Naive B cell (primary cell): ENCODE data around the gene LIM2. TPM values are rescaled to one million over a fixed set of nuclear protein-coding genes. Genes with fewer than 3 reads are reported as not detected.

Experiments used
- ATAC-seq, 2 donors: fragments of 150-1000 bp; cut with Tn5 transposase; 2 replicates each; pipeline ENCODE4 v1.10.0; 2021; ENCODE audit warnings: low read depth in 2 of 2, mild to moderate bottlenecking in 2 of 2, moderate library complexity in 2 of 2
- DNase-seq: peaks from one replicate; pipeline ENCODE4 v3.0.0; 2022
- H3K27ac Mint-ChIP-seq, 6 donors: one replicate each; pipeline ENCODE4 v1.8.0; 2020 to 2022; ENCODE audit warnings: mild to moderate bottlenecking in 6 of 6, mixed read lengths in 6 of 6, moderate library complexity in 5 of 6, inconsistent platforms in 2 of 6
- H3K27me3 Mint-ChIP-seq, 3 donors: one replicate each; pipeline ENCODE4 v1.8.0; 2021 to 2022; ENCODE audit warnings: mixed read lengths in 3 of 3, mild to moderate bottlenecking in 1 of 3
- H3K36me3 Mint-ChIP-seq, 2 donors: one replicate each; pipeline ENCODE4 v1.8.0; 2020 to 2022; ENCODE audit warnings: mixed read lengths in 2 of 2, inconsistent platforms in 1 of 2, mild to moderate bottlenecking in 1 of 2
- H3K4me1 Mint-ChIP-seq, 3 donors: one replicate each; pipeline ENCODE4 v1.8.0; 2020 to 2022; ENCODE audit warnings: mixed read lengths in 3 of 3, inconsistent platforms in 1 of 3, mild to moderate bottlenecking in 1 of 3, moderate library complexity in 1 of 3
- H3K4me3 Mint-ChIP-seq, 8 donors: one replicate each; pipeline ENCODE4 v1.8.0; 2020 to 2022; ENCODE audit warnings: mild to moderate bottlenecking in 8 of 8, mixed read lengths in 8 of 8, moderate library complexity in 8 of 8, inconsistent platforms in 2 of 8
- H3K9me3 Mint-ChIP-seq, 7 donors: one replicate each; pipeline ENCODE4 v1.8.0; 2020 to 2022; ENCODE audit warnings: mixed read lengths in 7 of 7, mild to moderate bottlenecking in 5 of 7, inconsistent platforms in 2 of 7, moderate library complexity in 1 of 7
- polyA plus RNA-seq, 6 donors: library from polyadenylated mRNA; unstranded; fragments of 300-500 nt; fragmentation: Illumina TruSeq; gene quantifications; one replicate each; pipeline ENCODE4 v1.2.3, GENCODE V29; 2021; ENCODE audit warnings: low read depth in 6 of 6

LIM2 gene
- polyA plus RNA-seq, 6 donors from 2014 or later: 0.34 TPM; not detected in 5

DNA sequence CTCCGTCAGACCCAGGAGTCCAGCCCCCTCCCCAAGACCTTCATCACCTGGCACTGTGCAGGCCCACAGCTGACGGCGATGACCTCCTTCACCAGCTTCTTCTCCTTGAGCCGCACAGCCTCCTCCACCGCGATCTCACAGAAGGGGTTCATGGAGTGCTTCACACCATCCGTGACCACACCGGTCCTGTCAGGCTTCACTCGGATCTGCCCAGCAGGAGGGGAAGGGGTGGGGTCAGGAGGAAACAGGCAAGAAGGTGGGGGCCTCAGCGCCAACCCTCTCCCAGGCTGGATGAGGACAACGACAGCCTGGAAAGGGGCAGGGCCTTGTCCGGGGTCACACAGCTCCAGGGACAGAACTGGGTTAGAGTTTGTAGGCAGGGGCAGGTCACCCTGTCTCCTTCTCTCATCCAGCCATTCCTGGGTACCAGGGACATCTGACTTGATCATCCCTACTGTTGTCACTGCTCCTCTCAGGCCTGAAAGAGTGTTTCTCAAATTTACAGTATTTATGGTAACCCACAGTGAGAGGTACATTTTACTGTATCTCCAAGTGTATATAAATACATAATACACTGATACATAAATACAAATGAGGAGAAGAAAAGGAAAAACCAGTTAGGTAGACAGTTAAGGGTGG is 33.6 kb downstream of the LIM2 start:
- DNase-seq (no peak), ATAC-seq (no peak)
- Mint-ChIP-seq H3K27ac (peak overlapping the region in 2 of 6 donors; percentile 38 to 56), H3K4me1 (peaks cover 0 to 12% (median 11%) of the 10 kb centered on the region in 3 donors), H3K27me3 (no peaks in the 10 kb centered on the region), H3K36me3 (peaks cover 13 to 19% of the 10 kb centered on the region in 2 donors), H3K4me3 (no peak overlapping the region), H3K9me3 (peaks cover 0 to 2% (median 0%) of the 10 kb centered on the region in 7 donors)

DNA sequence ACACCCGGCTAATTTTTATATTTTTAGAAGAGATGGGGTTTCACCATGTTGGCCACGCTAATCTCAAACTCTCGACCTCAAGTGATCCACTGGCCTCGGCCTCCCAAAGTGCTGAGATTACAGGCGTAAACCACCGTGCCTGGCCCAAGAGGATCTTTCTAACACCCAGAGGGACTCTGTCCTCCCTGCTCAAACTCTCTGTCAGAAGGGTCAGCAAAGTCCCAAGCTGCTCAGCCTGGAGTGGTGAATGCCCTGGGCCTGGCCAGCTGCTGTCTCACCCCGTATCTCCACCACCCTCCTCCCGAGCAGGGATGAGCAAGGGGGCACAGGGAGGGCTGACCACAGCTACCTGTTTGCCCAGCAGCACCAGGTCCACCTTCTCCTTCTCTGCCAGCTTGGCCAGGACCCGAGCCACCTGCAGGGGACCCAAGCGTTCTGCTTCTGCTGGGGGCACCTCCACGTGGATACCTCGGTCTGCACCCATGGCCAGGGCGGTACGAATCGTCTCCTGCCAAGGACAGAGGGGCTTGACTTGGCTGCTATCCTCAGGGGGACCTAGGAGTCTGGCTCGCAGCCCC is 34.9 kb downstream of the LIM2 start:
- H3K4me1 Mint-ChIP-seq: peaks cover 0 to 12% (median 11%) of the 10 kb centered on the region in 3 donors
- H3K9me3 Mint-ChIP-seq: peaks cover 0 to 2% (median 0%) of the 10 kb centered on the region in 7 donors

DNA sequence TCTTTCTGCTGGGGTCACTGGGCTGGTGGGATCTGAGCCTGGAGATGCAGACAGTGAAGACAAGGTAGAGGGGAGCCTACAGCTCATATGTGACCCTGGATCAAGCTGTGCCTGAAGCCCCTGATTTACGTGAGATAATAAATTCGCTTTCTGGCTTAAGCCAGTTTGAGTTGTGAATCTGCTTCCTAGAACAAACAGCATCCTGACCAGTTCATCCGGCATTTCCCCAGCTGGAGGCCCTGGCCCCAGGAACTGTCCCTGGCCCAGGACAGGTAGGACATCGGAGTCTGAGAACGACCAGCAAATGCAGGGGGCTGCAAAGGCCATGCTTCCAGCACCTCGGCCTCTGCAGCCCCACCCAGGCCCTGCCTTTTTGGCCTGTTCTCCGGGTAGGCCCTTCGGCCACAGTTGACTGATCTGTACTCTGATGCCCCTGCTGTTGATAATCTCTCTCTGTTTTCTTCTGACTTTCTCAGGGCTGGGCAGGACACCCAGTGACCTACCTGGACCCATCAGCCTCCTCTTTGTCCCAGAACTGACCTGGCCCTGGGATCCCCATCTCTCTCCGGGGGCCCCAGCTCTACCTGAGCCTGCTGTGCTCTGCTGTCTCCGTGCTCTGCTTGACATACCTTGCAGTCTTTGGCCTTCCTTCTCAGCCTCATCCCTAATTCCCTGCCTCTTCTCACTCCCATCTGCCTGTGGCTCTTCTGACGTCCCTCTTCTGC is 36.3 kb downstream of the LIM2 start:
- Mint-ChIP-seq H3K9me3 (peaks cover 0 to 2% (median 0%) of the 10 kb centered on the region in 7 donors), H3K4me1 (peaks cover 0 to 16% (median 15%) of the 10 kb centered on the region in 3 donors), H3K4me3 (peak overlapping the region in 1 of 8 donors; percentile 42), H3K27ac (peak overlapping the region in 1 of 6 donors; percentile 9), H3K36me3 (peaks cover 18 to 26% of the 10 kb centered on the region in 2 donors), H3K27me3 (no peaks in the 10 kb centered on the region)
- no peak for DNase-seq
- ATAC-seq: no peak

More for the DNA sequence above, 34.9 kb downstream of the LIM2 start:
- Mint-ChIP-seq H3K36me3 (peaks cover 13 to 20% of the 10 kb centered on the region in 2 donors), H3K27me3 (no peaks in the 10 kb centered on the region), H3K4me3 (no peak overlapping the region), H3K27ac (peak overlapping the region in 1 of 6 donors; percentile 85)
- ATAC-seq: no peak
- DNase-seq: no peak

DNA sequence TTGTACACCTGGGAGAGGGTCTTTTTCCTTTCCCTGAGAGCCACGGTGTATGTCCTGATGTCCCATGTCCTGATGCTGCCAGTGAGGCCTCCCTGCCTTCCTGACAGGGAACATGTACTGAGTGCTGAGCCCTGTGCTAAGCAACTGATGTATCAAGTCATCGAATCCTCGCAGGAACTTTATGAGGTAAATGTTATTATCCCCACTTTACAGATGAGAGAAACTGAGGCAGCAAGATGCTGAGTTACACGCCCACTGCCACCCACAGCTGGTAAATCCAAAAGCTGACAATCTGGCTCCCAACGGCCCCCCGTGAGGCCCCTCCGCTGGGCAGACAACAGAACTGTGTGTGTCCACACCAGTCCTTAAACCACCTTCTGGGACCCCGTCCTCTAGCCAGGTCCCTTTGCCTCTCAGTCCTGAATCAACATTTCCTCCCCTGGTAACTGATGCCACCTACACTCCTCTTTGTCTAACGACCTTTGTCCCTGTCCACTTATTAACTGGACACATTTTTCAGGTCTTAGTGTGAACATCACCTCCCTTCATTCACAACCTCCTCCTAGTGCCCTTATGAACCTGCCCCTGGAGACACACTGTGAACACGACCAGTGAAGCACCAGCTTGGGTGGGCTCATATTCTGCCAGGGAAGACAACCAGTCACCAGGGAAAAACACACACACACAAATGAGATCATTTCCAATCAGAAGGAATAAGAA is 40.4 kb downstream of the LIM2 start:
- peaks cover 0 to under 1% (median 0%) of the 10 kb centered on the region in 7 donors for H3K9me3 Mint-ChIP-seq
- peak overlapping the region in 2 of 6 donors; percentile 36 to 90 for H3K27ac Mint-ChIP-seq
- no peak overlapping the region for H3K4me3 Mint-ChIP-seq

DNA sequence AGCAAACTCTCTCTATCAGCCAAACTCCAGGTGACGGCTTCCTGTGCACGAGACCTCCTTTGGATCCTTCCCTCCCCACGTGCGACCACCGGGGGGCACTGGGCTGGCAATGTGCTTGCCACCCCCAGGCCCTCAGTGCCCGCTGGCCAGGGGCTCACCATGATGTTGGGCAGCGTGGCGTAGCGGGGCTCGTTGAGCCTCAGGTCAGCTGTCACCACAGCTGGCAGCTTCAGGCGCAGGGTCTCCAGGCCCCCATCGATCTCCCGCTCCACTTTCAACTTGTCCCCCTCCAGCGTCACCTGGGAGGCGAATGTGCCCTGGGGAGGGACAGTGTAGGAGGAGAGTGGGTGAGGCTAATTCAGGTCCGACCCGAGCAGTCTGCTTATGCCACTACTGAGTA is 41.0 kb downstream of the LIM2 start:
- Mint-ChIP-seq H3K27ac (peak overlapping the region in 2 of 6 donors; percentile 36 to 69), H3K4me1 (peaks cover 30 to 55% (median 36%) of the 10 kb centered on the region in 3 donors), H3K9me3 (no peaks in the 10 kb centered on the region), H3K27me3 (no peaks in the 10 kb centered on the region), H3K4me3 (no peak overlapping the region), H3K36me3 (peaks cover 13 to 17% of the 10 kb centered on the region in 2 donors)
- ATAC-seq (no peak), DNase-seq (no peak)

More for the DNA sequence above, 40.4 kb downstream of the LIM2 start:
- no peaks in the 10 kb centered on the region for H3K27me3 Mint-ChIP-seq
- DNase-seq (no peak), ATAC-seq (no peak)
- H3K4me1 Mint-ChIP-seq: peaks cover 29 to 50% (median 38%) of the 10 kb centered on the region in 3 donors
- H3K36me3 Mint-ChIP-seq: peaks cover 18 to 23% of the 10 kb centered on the region in 2 donors

DNA sequence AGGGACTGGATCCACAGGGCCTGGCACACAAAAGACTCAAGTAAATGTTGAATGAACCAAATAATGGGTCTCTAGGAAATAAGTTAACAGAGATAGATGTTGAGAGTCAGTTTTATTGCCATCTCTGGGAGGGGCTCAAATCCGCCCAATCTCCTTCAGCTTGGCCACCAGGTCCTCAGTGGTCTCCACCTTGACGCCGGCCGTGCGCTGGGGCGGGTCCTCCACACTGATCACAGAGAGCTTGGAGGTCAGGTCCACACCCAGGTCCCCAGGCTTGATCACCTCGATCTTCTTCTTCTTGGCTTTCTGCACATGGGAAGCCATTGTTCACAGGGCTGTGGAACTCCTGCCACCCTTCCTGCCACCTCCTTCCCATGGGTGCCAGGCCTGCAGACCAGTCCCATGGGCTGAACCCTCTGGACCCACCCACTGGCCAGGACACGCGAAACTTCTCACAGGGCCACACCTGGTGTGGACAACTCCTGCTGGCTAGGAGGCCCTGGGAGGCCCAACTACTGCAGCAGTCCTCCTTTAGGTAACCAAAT is 42.6 kb downstream of the LIM2 start:
- Mint-ChIP-seq H3K4me3 (peak overlapping the region; percentile 13 to 87 (median 78)), H3K36me3 (peaks cover 5 to 7% of the 10 kb centered on the region in 2 donors), H3K9me3 (no peaks in the 10 kb centered on the region), H3K27ac (peak overlapping the region in 5 of 6 donors; percentile 90 to 97 (median 92)), H3K27me3 (no peaks in the 10 kb centered on the region), H3K4me1 (peaks cover 38 to 61% (median 41%) of the 10 kb centered on the region in 3 donors)
- ATAC-seq (no peak), DNase-seq (no peak)

DNA sequence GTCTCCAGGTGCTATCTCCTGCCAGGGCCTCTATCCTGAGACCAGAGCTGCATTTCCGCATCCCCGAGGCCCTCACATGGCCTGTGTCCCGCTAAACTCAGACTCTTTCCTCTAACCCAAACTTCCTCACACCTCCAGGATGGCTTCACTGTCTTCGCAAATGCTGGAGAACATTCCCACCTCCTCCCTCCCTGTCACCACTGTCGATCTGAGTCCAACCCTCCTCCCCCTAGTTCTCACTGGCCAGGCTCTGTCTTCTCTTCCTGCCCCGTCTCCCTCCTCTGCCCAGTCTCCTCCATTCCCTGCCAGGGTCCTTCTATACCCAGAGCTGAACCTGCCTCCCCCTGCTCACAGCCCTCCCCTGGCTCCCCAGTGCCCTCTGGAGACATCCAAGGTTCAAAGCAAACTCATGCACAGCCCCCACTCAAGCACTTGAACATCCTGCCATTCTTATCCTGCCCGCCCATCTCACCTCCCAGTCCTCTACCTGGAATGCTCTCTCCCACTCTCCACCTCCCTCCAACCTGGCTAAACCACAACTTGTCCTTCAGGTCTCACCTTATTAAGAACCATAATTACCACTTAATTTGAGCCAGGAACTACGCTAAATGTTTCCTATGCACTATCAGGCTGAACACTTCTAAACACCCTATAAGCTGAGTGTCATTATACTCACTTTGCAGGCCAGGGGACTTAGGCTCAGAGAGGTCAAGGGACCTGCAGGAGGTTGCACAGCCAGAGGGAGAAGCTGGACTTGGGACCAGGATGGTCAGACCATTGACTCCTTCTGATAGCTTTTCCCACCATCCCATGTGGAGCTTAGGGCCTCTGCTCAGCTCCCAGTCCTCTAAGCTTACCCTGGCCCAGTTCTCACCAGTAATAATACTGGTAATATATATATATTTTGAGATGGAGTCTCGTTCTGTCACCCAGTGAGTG is 44.9 kb downstream of the LIM2 start:
- H3K27me3 Mint-ChIP-seq: no peaks in the 10 kb centered on the region
- H3K9me3 Mint-ChIP-seq: peaks cover 0 to 2% (median 0%) of the 10 kb centered on the region in 7 donors
- peaks cover 52 to 73% (median 55%) of the 10 kb centered on the region in 3 donors for H3K4me1 Mint-ChIP-seq
- H3K36me3 Mint-ChIP-seq: peaks cover 5 to 6% of the 10 kb centered on the region in 2 donors
- H3K27ac Mint-ChIP-seq: peak overlapping the region; percentile 67 to 93 (median 82)
- DNase-seq (no peak), ATAC-seq (no peak)
- H3K4me3 Mint-ChIP-seq: peak overlapping the region in 5 of 8 donors; percentile 21 to 72 (median 63)

DNA sequence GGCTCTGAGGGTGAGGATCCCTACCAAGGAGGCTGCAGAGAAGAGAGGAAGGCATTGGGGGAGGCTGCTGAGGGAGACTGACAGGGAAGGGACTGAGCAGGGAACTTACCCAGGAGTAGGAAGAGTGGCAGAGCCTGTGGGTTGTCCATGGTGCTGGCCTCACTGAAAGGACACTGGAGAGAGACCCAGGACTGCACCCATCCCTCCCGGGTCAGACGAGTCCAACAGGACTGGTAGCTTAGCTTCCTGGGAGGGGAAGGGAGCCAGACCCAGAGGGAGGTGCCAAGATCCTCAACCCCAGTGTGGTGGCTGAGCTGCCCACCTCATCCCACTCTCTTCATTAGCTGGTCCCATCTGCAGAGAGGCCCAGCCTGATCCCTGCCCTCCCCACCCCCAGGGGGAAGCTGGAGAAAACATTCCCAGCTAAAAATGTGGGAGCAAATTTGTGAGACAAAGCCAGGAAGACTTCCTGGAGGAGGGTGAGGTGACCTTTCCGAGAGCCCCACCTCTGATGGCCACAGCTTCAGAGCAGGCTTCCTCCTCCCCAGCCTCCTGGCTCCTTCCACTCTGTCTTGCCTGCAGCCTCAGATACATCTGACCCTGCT is 45.7 kb downstream of the LIM2 start, which contains the start of gene VSIG10L:
Gene VSIG10L (minus strand): TSS at position 164 of the 605 bp plus-strand sequence. CDS start 15 bp downstream, at position 149.
- ATAC-seq (no peak), DNase-seq (no peak)
- Mint-ChIP-seq H3K4me1 (peaks cover 52 to 69% (median 52%) of the 10 kb centered on the region in 3 donors), H3K27me3 (no peaks in the 10 kb centered on the region), H3K36me3 (no peaks in the 10 kb centered on the region), H3K9me3 (peaks cover 0 to 2% (median 0%) of the 10 kb centered on the region in 7 donors), H3K27ac (peak within 1 kb of the TSS; percentile 67 to 93 (median 84)), H3K4me3 (peak within 1 kb of the TSS; percentile 57 to 92 (median 74))

DNA sequence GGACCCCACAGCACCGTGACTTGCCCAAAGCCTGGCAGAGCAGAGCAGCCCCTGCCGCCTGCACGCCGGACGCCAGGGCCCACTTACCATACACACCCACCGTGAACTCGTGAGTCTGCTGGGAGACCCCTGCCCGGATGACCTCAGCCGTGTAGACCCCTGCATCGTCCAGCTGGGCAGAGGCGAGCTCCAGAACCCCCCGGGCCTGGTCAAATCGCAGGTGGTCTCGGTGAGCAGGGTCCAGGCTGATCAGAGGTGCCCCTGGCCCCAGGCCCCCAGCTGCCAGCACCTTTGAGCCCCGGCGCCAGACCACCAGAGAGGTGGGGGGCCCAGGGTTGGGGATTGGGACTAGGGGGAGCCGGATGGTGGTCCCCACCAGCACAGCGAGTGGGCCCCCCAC is 46.7 kb downstream of the LIM2 start:
- H3K9me3 Mint-ChIP-seq: peaks cover 0 to 2% (median 0%) of the 10 kb centered on the region in 7 donors
- H3K27me3 Mint-ChIP-seq: peaks cover 0 to 6% (median 5%) of the 10 kb centered on the region in 3 donors
- H3K4me1 Mint-ChIP-seq: peaks cover 49 to 59% (median 52%) of the 10 kb centered on the region in 3 donors
- peak overlapping the region in 5 of 6 donors; percentile 60 to 92 (median 83) for H3K27ac Mint-ChIP-seq
- H3K36me3 Mint-ChIP-seq: no peaks in the 10 kb centered on the region
- ATAC-seq (no peak), DNase-seq (no peak)
- H3K4me3 Mint-ChIP-seq: peak overlapping the region in 7 of 8 donors; percentile 64 to 92 (median 85)

DNA sequence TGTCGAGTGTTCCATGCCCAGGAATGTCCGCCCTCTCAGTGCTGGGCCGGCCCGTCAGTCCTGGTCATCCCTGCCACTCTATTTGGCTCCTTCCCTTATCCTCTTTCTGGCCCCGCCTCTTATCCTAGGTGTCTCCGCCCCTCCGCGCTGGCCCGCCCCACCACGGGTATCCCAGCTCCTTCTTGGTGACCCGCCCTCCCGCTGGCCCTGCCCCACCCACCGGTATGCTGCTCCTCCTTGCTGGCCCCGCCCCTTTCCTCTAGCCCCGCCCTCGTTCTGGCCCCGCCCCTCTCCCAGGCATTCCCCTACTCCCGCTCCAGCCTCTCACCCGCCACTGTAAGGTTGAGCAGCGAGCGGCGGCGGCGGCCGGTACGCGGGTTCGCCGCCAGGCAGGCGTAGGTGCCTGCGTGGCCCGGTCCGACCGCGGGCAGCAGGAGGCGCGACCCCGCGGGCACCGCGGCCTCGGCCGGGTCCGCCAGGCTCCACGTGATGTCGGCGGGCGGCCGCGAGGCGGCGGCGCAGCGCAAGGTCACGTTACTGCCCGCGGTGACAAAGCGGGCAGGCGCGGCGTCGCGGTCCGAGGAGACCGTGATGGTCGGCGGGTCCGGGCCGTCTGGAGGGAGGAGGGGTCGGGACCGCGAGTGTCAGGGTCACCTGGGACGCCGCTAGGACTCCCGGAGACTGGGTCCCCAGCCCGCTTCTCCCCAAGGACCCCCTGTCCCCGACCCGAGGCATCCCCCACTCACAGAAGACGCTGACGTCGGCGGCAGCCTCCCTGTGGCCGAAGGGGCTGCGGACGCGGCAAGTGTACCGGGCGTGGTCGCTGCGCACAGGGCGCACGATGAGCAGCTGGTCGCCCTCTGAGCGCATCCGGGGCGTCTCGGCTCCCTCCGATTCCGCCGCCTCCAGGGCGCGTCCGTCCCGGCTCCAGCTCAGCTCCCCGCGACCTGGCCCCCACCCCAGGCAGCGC is 47.8 kb downstream of the LIM2 start:
- peak; percentile 56 to 58 for ATAC-seq
- Mint-ChIP-seq H3K9me3 (peaks cover 0 to 2% (median 0%) of the 10 kb centered on the region in 7 donors), H3K4me3 (peak overlapping the region; percentile 88 to 96 (median 92)), H3K4me1 (peaks cover 44 to 52% (median 47%) of the 10 kb centered on the region in 3 donors), H3K36me3 (no peaks in the 10 kb centered on the region), H3K27ac (peak overlapping the region in 5 of 6 donors; percentile 81 to 96 (median 92)), H3K27me3 (peaks cover 0 to 11% (median 11%) of the 10 kb centered on the region in 3 donors)
- peak; percentile 67 for DNase-seq
